Right atrium auricular region (tissue), 2 donors: ENCODE data around the gene GNB2. TPM values are rescaled to one million over a fixed set of nuclear protein-coding genes. Genes with fewer than 3 reads are reported as not detected.

Experiments used
- DNase-seq: peaks from one replicate; pipeline ENCODE4 v3.0.0-alpha.2; 2019; ENCODE audit warnings: low spot score
- H3K27ac ChIP-seq, 2 donors: fragments of 200-600 bp; sonication (generic); 1 replicate in 1 of 2; 2 replicates in 1 of 2; pipeline ENCODE4 v1.5.1; 2016 to 2019
- H3K27me3 ChIP-seq, 2 donors: fragments of 200-600 bp; sonication (generic); one replicate each; pipeline versions ENCODE4 v1.5.1 to v1.6.0; 2017 to 2019
- H3K36me3 ChIP-seq: fragments of 200-600 bp; sonication (generic); one replicate; pipeline ENCODE4 v1.5.1; 2016
- H3K4me1 ChIP-seq, 2 donors: fragments of 200-600 bp; sonication (generic); one replicate each; pipeline versions ENCODE4 v1.5.1 to v1.6.0; 2017 to 2019
- H3K4me3 ChIP-seq, 2 donors: fragments of 200-600 bp; sonication (generic); 1 replicate in 1 of 2; 2 replicates in 1 of 2; pipeline ENCODE4 v1.5.1; 2017 to 2019; ENCODE audit warnings: mild to moderate bottlenecking in 1 of 2, moderate library complexity in 1 of 2
- H3K9me3 ChIP-seq, 2 donors: fragments of 200-600 bp; sonication (generic); one replicate each; pipeline ENCODE4 v1.5.1; 2019
- CTCF ChIP-seq, 2 donors: fragments of 200-600 bp; sonication (generic); IDR thresholded peaks; one replicate each; pipeline ENCODE4 v1.5.1; 2019; ENCODE audit warnings: antibody characterized with exemption in 2 of 2
- total RNA-seq, 2 donors: library from RNA; depleted of rRNA; stranded (reverse); fragments of >200 nt; gene quantifications; one replicate each; pipeline ENCODE4 v1.1.0, GENCODE V29; 2016

The GNB2 gene
- total RNA-seq, 2 donors from 2014 or later, result 96.2 to 169 TPM

- no peaks in the 10 kb centered on the region for H3K9me3 ChIP-seq
- H3K36me3 ChIP-seq, result peaks cover 93% of the 10 kb centered on the region
- H3K4me3 ChIP-seq, result no peak overlapping the region
- DNase-seq, result no peak
- H3K27ac ChIP-seq, result no peak overlapping the region
- no peak for TF ChIP-seq CTCF (IDR thresholded peaks at IDR 0.05)
- H3K4me1 ChIP-seq, result peaks cover 0 to 26% of the 10 kb centered on the region in 2 donors
- no peaks in the 10 kb centered on the region for H3K27me3 ChIP-seq
Observed at GRCh38 chr7:100682991-100683658, 9.6 kb downstream of the GNB2 start.

- no peaks in the 10 kb centered on the region for H3K9me3 ChIP-seq
- H3K36me3 ChIP-seq, result peaks cover 92% of the 10 kb centered on the region
- no peaks in the 10 kb centered on the region for H3K27me3 ChIP-seq
- H3K4me3 ChIP-seq, result no peak overlapping the region
- no peak overlapping the region for H3K27ac ChIP-seq
- no peak for DNase-seq
- H3K4me1 ChIP-seq, result peaks cover 0 to 26% of the 10 kb centered on the region in 2 donors
- no peak for TF ChIP-seq CTCF (IDR thresholded peaks at IDR 0.05)
Observed at GRCh38 chr7:100683659-100684533, 10.4 kb downstream of the GNB2 start.

GRCh38 chr7:100684534-100685042 is 11.0 kb downstream of the GNB2 start:
- Histone ChIP-seq H3K9me3 (no peaks in the 10 kb centered on the region), H3K27me3 (no peaks in the 10 kb centered on the region), H3K36me3 (peaks cover 85% of the 10 kb centered on the region), H3K4me3 (no peak overlapping the region), H3K27ac (no peak overlapping the region), H3K4me1 (peaks cover 0 to 27% of the 10 kb centered on the region in 2 donors)
- TF ChIP-seq CTCF (IDR thresholded peaks at IDR 0.05), result no peak
- DNase-seq, result no peak

- DNase-seq, result no peak
- peaks cover 0 to 29% of the 10 kb centered on the region in 2 donors for H3K4me1 ChIP-seq
- no peak overlapping the region for H3K27ac ChIP-seq
- no peaks in the 10 kb centered on the region for H3K9me3 ChIP-seq
- H3K4me3 ChIP-seq, result no peak overlapping the region
- no peak for TF ChIP-seq CTCF (IDR thresholded peaks at IDR 0.05)
- no peaks in the 10 kb centered on the region for H3K27me3 ChIP-seq
- H3K36me3 ChIP-seq, result peaks cover 82% of the 10 kb centered on the region
Observed at GRCh38 chr7:100685049-100685605, 11.6 kb downstream of the GNB2 start.

GRCh38 chr7:100685631-100686145 is 12.1 kb downstream of the GNB2 start:
- H3K27ac ChIP-seq, result no peak overlapping the region
- H3K9me3 ChIP-seq, result no peaks in the 10 kb centered on the region
- H3K36me3 ChIP-seq, result peaks cover 81% of the 10 kb centered on the region
- no peaks in the 10 kb centered on the region for H3K27me3 ChIP-seq
- no peak for TF ChIP-seq CTCF (IDR thresholded peaks at IDR 0.05)
- no peak overlapping the region for H3K4me3 ChIP-seq
- no peak for DNase-seq
- peaks cover 0 to 34% of the 10 kb centered on the region in 2 donors for H3K4me1 ChIP-seq
